NCI-H1105 (cell line): ENCODE data around the gene EPB41L3.
"Not testable (repeated sequence)": the region's sequence is repeated elsewhere in the genome, so short reads cannot be mapped to it uniquely, and the experiment has no call there.

ENCODE experiments used
- DNase-seq: peaks from one replicate; lab custom pipeline; 2025; lab: John Stamatoyannopoulos, UW

Gene EPB41L3

DNA sequence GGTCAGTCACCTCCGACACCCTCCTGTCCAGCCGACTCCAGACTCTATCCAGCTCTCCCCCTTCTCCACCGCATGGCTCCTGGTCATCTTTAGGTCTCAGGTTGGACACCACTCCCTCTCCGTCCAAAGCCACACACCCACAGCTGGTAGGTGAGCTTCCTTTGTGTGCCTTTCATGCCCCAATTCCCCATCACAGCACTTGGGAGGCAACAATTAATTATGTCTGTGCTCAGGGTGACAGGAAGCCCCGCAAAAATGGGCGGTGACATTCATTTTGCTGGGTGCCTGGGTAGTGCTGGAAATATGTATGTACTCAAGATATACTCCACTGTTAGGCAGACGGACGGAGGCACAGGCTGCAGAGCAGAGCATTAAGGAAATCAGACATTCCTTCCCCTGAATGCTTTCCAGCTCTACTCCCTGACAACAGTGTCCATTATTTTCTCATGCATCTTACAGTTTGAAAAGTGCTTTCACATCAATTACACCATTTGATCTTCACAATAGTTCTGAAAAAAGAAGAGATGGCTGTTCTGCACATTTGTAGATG, 13.1 kb downstream of the EPB41L3 start:
- DNase-seq = no peak

DNA sequence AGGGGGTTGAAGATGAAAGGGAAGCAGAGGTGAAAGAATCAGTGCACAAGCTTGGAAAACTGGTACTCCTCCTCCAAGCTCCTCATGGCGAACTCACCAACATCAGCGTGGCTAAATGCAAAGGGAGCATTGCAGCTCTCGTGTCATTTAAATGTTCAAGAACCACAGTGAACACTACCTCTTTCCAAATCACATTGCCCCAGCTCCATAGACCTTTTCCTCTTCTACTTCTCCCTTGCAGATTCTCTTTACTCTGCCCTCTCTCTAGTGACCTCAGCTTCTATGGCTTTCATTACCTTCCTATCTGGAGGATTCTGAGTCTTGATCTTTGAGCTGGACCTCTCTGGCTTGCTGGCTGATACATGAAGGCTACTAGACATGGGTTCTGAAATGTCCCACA, 14.3 kb downstream of the EPB41L3 start:
- no peak for DNase-seq

DNA sequence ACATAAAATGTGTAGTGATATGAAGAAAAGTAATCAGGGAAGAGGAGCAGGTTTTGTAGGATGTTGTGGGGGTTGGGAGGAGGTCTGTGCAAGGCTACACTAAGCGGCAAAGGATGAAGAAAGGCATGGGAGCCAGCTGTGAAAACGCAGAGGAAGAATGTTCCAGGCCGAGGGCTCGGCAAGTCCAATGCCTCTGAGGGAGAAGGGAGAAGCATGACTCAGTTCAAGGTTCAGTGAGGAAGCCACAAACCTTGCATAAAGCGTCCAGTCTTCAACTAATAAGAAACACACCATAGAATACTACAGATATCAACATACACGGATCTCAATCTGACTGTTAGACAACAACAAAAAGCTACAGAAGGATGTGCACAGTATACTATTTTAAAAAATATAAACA, 16.2 kb downstream of the EPB41L3 start:
- no peak for DNase-seq

DNA sequence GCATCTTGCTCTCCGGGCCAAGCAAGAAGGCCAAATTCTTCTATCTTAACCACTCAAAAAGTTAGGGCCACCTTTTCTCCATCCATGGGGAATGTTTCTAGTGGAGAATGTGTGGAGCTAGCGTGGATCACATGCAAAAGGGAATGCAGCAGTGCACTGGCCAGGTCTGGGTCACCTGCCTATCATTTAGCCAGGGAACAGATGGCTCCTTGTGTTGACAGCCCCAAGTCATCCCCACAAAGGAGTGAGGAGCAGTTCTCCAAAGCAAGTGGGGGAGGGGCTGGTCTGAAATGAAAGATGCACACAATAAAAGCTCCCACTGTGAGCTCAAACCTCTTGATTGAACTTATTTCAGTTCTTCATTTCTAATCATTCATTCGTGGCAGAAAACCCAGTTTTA, 19.1 kb downstream of the EPB41L3 start:
- no peak for DNase-seq

DNA sequence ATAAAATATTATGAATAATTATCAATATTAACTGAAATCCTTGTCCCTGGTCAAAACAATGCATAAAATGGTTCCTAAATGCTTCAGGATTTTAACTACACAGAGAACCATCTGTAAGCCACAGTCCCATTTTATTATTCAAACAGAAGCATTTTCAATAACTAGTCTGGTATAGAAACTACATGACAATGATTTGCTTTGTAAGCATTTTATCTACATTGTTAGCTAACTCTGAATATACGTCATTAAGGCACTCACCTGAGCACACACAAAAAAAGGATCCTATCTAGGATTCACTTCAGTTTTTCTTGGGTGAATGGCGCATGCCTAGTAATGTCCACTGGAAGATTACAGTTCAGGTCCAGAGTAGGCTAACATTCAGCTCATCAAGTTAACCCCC, 22.8 kb downstream of the EPB41L3 start:
- no peak for DNase-seq

DNA sequence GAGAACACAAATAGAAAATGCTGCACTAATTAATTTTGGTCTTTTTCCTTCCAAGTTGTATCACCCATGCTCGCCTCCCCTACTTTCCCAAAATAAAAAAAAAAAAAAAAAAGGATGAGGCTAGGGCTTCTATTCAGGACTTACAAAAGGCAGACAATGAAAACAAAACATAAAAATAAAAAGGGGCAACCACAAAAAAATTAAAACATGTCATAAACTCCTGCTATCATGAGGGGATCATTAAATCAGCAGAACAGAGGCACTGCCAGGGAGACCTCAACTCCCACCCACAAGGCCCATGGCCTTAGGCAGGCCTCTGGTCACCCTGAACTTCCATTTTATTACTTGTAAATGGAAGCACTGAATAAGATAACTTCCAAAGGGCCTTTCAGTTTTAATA, 23.3 kb downstream of the EPB41L3 start:
- no peak for DNase-seq

DNA sequence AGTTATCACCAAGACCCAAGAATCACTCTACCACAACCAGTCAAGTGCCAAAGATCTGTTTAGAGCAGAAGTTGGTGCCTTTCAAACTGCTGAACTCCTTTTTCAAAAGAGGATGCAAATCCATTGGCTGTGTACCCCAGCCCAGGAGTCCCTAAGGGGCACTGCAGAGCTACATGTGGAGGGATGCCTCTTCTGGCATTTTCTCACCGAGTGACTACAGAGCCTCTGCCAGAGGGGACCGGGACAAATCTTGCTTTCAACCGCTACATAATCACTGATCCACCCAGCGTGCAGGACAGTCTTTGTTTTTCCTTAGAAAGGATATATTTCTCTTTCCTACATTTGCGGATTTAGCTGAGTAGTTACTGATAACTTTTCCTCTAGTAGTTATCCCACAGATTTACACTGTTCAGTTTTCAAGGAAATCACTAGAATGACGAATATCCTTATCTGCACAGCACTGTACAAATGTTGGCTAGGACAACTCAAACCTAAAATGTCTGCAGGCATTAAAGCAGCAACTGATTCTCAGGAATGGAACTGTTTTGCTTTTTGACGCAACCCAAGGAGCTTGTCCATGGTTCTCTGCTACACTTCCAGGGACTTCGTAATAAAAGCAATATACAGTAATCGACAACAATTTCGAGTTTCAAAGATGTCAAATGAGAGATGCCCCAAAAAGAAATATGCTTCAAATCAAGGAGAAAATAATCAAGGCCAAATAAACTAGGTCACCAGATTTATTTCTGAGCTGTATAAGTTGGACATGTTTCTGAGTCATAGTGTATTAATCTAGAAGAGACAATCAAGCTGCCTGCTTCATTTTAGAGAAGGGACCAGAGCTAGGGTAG, 24.1 kb downstream of the EPB41L3 start:
- no peak for DNase-seq

DNA sequence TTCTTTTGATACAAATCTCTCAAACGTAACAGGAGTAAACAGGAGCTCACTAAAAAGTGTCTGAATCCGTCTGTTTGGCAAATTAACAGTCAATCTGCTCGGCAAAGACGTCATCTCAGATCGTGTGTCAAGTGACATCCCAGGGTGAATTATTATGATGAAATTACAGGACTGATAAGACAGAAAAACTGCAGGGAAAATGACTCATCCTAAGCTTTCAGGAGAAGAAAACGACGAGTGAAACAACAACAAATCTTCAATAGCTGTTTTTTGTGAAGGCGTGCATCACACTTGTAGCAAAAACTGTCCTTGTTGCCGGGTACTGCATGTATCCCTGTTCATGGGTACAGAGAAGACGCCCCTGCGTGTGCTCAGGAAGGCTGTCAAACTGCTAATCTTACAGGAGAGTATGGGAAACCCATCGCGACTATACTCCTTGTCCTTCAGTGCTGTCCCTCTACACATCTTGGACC, 24.9 kb downstream of the EPB41L3 start:
- no peak for DNase-seq

DNA sequence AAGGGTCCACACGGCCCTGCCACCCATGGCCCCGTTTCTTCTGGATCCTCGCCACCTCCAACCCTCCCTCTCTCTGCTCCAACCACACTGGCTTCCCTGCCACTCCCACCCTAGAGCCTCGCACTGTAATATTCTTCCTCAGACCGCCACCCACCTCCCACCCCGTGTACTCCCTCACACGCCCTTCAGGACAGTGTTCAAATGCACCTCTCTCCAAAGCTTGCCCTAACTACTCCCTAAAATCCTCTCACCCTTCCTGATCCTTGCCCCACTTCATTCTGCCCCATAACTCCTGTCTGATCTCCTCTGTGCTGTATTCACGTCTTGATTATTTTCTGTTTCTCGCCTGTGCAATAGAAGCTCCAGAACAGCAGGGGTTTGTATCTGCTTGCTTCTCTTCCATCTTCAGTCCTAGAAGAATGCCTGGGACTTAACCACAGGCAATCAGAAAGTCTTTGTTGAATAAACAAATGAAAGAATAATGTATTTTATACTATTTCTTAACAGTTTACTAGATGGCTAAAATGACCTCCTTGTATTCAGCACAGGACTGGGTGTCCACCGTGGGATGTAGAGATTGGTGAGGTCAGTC, 25.5 kb downstream of the EPB41L3 start:
- no peak for DNase-seq

DNA sequence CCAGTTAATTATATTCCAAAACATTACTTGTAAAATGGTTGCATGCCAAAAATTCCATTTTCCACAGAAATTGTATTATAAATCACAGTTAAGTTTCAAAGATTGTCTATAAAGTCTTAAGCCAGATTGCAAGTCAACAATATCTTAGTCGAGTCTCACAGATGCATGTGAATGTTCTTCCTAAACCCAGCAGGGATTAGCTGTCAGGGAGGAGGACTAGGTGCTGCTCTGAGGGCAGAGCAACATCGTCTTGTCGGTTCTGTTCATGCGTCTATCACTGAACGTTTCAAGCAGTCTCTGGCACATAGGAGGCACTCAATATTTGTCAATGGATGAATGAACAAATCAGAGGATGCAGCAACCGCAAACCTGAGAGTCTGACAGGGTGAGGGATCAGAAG, 27.0 kb downstream of the EPB41L3 start:
- no peak for DNase-seq

DNA sequence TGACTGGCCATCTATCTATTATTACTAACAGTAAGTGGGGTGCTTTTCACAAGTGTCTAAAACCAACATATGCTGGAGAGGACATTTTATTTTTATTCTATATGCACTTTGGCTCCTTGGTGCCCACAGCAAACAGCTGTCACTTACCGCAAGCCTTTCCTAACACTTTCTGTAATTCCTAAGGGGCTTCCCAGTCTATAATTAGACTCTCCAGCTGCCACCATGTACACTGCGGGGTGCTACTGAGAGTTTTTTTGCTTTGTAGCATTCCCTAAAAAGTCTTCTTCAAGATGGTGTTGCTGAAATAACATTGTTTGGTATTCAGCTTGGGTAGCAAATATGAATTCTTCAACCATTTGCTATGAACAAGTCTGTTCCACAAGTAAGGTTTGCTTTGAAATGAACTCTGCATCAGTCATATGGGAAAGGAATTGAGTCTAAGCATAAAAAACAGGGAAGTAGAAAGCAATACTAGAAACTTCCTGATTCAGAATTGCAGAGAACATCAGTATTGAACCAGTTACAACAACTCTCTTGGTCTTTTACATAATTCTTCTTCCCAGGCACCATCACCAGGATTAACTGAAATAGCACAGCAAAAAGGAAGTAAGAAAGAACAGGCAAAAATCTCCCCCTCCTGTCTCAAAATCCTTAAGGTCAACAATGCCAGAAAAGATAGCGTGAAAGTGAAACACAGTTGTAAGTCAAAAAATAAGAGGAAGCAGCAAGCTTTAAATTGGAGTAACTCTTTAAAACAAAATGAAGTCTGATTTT, 28.6 kb downstream of the EPB41L3 start:
- DNase-seq = no peak

DNA sequence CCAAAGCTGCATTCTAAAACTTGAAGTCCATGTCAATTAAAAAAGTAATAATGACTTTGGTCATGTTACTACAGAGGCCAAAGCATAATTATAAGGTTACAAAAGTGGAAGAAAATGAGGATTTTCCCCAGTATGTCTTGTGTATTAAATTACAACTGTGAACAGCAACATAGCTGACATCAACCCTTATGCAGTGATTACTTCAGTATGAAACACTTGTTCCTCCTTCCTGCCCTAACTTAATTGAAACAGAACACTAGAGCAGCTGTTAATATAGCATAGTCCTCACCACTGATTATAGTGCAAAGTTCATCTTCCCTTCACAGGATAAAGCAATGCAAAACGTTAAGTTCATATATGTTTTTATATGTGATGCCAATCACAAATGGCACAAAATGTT, 29.9 kb downstream of the EPB41L3 start:
- no peak for DNase-seq

DNA sequence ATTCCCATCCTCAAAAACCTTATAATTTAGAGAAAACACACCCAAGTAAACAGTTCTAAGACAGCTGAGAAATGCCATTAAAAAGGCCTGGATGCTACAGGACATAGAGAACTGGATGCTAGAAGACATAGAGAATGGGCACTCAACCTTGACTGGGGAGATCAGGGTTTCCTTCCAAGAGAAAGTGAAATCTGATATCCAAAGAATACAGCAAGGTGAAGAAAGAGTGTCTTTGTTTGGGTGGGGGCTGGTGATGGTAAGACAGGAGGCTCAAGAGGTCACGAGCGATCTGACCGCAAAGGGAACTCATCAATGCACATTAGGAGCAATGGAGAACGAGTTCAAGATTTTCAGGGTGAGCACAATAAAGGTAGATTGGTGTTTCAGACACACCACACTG, 31.6 kb downstream of the EPB41L3 start:
- DNase-seq = no peak

DNA sequence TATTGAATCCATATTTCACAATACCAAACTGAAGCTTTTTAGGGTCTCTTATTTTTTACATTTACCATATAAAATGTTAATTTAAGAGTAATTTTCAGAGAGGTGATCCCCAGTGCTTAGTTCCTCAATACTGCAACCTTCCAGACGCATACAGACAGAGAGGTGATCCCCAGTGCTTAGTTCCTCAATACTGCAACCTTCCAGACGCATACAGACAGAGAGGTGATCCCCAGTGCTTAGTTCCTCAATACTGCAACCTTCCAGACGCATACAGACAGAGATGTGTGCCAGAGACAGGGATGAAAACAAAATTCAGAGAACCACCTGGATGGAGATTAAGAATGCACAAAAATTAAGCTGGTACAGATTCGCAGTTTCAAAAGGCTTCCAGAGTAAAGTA, 32.3 kb downstream of the EPB41L3 start:
- DNase-seq = not testable (repeated sequence)

DNA sequence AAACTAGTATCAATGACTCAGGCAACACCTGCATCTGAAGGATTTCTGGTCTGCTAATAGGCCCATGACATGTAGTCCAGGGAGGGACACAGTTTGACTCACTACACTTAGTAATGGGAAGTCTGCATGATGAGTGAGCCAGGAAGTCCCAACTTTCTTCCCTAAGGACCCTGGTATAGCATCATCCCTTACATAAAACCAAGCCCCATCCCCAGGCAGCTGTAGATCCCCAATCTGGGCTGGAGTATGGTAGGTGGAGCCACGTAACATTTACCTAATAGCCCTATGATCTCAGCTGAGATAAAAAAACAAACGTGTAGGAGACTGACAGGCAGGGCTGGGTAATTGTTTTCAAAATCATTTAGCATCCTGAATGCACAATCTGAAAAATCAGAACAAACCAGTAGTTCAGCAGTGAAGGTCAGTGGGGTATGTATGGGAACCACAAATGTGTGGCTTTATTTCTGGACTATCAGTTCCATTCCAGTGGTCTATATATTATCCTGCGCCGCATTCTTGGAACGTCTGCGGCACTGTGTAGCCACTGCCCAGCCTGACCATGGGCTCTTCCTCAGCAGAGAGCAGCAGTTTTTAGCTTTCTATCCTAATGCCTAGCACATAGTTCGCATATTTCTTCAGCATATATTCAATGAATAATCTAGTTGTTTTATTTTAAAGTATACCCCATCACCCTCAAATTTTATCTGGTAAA, 33.5 kb downstream of the EPB41L3 start:
- DNase-seq = no peak

DNA sequence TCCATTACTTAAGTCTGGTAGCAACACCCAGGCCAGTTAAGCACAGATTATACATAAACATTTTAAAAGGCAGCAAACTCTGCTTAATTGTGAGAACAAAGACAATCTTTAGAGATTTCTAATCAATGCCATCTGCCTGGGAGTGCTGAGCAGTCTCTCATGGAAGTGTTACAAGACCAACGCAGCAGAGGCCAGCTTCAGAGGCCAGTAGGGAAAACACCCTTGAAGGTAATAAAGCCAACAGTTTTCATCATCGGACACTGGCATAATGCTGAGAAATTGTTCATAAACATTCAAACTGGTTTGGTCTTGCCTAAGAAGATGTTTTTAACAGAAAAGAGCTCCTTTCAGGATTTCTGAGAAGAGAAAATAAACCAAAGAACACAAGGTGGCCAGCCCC, 35.0 kb downstream of the EPB41L3 start:
- no peak for DNase-seq

DNA sequence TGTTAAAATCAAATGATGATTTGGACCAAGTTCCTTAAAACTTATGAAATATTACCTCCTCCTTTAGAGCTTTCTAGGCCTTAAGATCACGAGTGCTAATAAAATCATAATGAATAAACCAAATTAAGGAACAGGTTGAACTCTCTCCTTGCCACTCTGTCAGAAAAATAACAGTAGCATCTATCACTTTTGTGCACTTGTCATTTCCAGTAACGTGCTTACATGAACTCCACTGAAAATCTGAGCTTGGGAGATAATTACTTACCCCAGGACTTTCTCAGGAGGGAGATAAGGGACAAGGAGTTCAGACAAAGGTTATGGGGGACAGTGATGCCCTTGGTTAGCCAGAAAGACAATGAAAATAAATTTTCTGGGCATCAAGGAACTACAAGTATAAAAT, 36.0 kb downstream of the EPB41L3 start:
- DNase-seq = no peak

DNA sequence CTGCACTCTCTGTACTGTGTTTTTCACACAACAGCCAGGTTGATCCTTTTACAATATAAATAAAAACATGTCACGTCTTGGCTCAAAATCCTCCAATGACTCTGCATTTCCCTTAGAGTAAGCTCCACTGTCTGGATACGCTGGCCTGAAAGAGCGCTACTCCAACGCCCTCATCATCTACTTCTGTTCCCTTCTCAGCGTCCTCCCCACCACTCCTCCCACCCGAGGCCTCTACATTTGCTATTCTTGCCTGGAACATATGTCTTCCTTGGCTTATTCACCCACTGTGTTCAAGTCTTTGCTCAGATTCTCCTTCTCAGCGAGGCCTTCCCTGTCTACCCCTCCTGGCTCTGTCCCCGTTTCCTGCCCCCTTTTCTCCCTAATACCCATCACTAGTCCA, 37.6 kb downstream of the EPB41L3 start:
- no peak for DNase-seq

DNA sequence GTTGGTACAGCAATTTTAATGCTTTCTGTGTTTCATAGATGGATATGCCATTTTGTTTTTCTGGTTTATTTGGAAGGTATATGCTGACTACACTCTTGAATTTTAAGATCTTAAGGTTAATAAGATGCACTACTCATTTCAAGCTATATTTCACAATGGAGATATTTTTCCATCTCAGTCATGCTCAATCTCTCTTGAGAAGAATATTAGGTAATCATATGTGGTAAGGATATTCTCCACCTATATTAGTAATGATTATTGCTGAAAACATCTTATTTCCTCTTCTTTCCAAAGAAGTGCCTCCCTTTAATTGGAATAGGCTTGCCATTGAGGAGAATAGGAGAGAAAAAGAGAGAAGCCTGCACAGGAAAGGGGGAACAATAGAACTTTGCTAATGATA, 40.1 kb downstream of the EPB41L3 start:
- no peak for DNase-seq

DNA sequence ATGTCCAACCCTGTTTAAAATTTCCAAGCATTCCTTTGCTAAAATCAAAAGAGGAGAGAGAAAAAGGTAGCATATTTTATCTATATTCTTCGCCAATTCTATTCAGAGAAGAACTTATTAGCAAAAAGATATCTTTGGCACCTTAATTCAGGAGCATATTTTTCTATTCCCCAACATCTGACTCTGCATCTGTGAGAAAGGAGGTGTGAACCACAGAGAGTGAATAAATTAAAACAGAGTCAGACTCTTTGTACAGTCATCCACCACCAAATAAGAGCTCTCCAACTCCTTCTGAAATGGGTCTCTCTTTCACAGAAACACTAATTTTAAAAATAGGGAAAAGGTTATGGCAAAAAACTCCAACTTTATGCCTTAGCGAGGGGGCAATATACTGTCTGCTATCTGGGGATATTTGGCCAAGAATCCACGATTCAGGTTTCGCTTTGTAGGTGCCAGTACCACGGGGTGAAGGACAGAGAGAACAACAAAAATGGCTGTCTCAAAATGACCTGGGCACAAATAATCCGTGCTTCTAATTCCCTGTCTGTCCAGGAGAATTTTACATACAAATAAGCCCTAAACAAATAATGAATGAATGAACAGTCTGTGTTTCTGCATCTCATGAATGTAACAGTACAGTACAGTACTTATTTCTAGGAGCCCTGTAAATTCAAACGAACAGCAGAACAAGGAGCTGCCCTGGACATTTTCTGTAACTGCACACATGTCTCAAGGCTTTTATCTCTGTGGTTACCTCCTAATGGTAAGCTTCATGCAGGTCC, 43.4 kb downstream of the EPB41L3 start:
- DNase-seq = no peak

DNA sequence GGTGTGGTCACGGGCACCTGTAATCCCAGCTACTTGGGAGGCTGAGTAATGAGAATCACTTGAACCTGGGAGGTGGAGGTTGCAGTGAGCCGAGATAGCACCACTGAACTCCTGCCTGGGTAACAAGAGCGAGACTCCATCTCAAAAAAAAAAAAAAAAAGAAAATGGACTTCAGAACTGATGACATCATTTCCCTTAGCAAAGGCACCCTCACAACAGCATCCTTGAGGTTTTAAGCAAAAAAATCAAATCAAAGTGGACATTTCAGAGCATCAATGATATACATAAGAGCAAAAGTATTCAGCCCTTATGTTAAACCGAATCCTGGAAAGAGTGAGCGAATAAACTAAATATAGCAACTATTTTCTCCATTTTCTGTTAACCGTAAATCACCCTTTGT, 45.3 kb downstream of the EPB41L3 start:
- DNase-seq = no peak
